ENCODE results near the gene UBE2N. TPM values are rescaled to one million over a fixed set of nuclear protein-coding genes. Genes with fewer than 3 reads are reported as not detected.

UBE2N gene
- total RNA-seq, 1 donor from 2014 or later = 58.4 TPM

Other genes with a start within 250 kb of the UBE2N start
- gene NUDT4, start 64.0 kb downstream of the UBE2N start, total RNA-seq = 35.2 and 35.8 TPM in 2 replicates
- 137 and 139 TPM in 2 replicates for gene MRPL42, start 25.6 kb upstream of the UBE2N start, total RNA-seq
- 6.5 and 36.1 TPM in 2 replicates for gene SOCS2, start 130.7 kb upstream of the UBE2N start, total RNA-seq
- gene CRADD, start 235.4 kb upstream of the UBE2N start, total RNA-seq = 12.7 and 14.7 TPM in 2 replicates

Data from renal cortical epithelial cell (primary cell).